Measurements from ENCODE around the gene GABRG3.

GRCh38 chr15:27499191-27499590 lies 528.2 kb downstream of the GABRG3 start:
- TF ChIP-seq CTCF (IDR thresholded peaks at IDR 0.05; ENCODE audit: insufficient read depth, low read length, poor library complexity, severe bottlenecking) (no peak), EZH2phosphoT487 (conservative IDR thresholded peaks at IDR 0.05; ENCODE audit: low read length) (no peak)
